DOHH2 (cell line): ENCODE measurements around the gene XYLT2.

Experiments used
- EZH2phosphoT487 ChIP-seq: fragments of 200-600 bp; sonication (generic); IDR thresholded peaks from 2 replicates; pipeline ENCODE4 v1.6.1; 2017; ENCODE audit warnings: borderline replicate concordance, mild to moderate bottlenecking, antibody characterized with exemption, low read length, moderate library complexity, mixed read lengths
- TF ChIP-seq, protein P1 (sequence below): fragments of 200-600 bp; sonication (generic); IDR thresholded peaks from one replicate; pipeline ENCODE4 v1.5.1; 2014; ENCODE audit warnings: antibody characterized with exemption, mild to moderate bottlenecking, low read depth, low read length; ENCODE audit not compliant: poor library complexity, severe bottlenecking

DNA sequence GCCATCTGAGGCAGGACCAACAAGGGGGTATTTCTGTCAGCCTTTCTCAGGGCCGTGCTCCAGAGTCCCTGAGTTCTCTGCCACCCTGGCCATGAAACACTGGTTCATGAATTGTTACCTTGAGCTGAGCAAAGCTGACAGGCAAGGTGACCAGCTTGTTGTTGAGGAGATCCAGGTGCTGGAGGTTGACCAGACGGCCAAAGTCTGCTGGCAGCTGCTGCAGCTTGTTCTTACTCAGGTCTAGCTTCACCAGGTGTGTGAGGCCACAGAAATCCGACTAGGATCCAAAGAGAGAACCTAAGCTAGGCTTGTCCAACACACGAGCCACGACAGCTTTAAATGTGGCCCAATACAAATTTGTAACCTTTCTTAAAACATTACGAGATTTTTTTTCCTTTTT lies 46.7 kb downstream of the XYLT2 start:
- TF ChIP-seq, protein P1, sequence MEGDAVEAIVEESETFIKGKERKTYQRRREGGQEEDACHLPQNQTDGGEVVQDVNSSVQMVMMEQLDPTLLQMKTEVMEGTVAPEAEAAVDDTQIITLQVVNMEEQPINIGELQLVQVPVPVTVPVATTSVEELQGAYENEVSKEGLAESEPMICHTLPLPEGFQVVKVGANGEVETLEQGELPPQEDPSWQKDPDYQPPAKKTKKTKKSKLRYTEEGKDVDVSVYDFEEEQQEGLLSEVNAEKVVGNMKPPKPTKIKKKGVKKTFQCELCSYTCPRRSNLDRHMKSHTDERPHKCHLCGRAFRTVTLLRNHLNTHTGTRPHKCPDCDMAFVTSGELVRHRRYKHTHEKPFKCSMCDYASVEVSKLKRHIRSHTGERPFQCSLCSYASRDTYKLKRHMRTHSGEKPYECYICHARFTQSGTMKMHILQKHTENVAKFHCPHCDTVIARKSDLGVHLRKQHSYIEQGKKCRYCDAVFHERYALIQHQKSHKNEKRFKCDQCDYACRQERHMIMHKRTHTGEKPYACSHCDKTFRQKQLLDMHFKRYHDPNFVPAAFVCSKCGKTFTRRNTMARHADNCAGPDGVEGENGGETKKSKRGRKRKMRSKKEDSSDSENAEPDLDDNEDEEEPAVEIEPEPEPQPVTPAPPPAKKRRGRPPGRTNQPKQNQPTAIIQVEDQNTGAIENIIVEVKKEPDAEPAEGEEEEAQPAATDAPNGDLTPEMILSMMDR: no peak
- TF ChIP-seq EZH2phosphoT487: no peak
